ENCODE data around the gene TENM3. TPM values are rescaled to one million over a fixed set of nuclear protein-coding genes. Genes with fewer than 3 reads are reported as not detected.

Gene TENM3
- total RNA-seq, 2 experiments from 2014 or later, result not detected

DNA sequence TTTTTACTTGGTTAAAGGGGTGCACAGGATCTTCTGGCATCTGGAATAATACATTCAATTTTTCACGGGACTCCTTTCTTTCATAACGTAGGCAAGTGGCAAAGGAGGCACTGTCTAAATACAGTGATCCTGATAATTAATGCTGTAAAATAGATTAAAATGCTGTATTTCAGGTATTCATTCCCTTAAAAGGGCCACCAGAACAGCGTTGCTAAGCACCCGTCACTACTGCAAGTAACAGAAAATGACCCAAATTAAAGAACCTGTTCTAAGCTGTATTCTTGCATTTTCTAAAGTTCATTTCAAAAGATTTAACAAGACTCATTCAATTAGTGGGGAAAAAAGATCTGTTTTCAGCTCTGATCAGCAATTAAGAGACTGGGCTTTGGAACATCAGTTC lies 208.2 kb downstream of the TENM3 start:
- H3K4me1 Mint-ChIP-seq (ENCODE audit: low read depth), result peaks cover 25% of the 10 kb centered on the region
- TF ChIP-seq, protein P1, sequence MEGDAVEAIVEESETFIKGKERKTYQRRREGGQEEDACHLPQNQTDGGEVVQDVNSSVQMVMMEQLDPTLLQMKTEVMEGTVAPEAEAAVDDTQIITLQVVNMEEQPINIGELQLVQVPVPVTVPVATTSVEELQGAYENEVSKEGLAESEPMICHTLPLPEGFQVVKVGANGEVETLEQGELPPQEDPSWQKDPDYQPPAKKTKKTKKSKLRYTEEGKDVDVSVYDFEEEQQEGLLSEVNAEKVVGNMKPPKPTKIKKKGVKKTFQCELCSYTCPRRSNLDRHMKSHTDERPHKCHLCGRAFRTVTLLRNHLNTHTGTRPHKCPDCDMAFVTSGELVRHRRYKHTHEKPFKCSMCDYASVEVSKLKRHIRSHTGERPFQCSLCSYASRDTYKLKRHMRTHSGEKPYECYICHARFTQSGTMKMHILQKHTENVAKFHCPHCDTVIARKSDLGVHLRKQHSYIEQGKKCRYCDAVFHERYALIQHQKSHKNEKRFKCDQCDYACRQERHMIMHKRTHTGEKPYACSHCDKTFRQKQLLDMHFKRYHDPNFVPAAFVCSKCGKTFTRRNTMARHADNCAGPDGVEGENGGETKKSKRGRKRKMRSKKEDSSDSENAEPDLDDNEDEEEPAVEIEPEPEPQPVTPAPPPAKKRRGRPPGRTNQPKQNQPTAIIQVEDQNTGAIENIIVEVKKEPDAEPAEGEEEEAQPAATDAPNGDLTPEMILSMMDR (IDR thresholded peaks at IDR 0.05), result no peak

DNA sequence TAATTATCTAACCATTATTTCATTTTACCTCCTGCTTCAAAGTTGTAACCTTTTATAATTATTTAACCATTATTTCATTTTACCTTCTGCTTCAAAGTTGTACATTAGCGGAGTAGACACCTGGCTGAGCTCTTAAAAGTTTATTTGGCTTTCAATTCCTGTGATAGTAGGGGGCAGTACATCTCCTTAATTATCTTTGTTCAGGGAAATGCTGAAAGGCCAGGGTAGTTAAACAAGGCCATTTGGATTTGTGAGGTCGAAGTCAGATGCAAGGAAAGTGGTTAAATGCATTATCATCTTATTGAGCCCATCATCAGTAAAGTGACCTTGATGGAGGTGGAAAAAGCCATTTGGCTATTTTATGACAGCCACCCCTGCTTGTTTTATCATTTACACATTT lies 210.6 kb downstream of the TENM3 start:
- Mint-ChIP-seq H3K27me3 (peaks cover 87% of the 10 kb centered on the region), H3K9me3 (no peaks in the 10 kb centered on the region), H3K36me3 (ENCODE audit: low read depth) (no peaks in the 10 kb centered on the region), H3K27ac (no peak overlapping the region), H3K4me1 (ENCODE audit: low read depth) (peaks cover 15% of the 10 kb centered on the region), H3K4me3 (no peak overlapping the region)
- Histone ChIP-seq H3K27me3 (ENCODE audit: control insufficient read depth in 1 of 2, insufficient read depth in 2 of 2, low read length in 2 of 2) (peaks cover 8 to 41% of the 10 kb centered on the region in 2 experiments), H3K4me3 (ENCODE audit: low read length) (no peak overlapping the region), H3K4me1 (ENCODE audit: insufficient read depth, low read length) (peaks cover 5% of the 10 kb centered on the region), H3K9me3 (ENCODE audit: control insufficient read depth in 1 of 2, insufficient read depth in 1 of 2, low read length in 2 of 2) (no peaks in the 10 kb centered on the region), H3K36me3 (ENCODE audit: insufficient read depth, low read length) (no peaks in the 10 kb centered on the region), H3K27ac (ENCODE audit: low read depth in 1 of 2, low read length in 2 of 2) (no peak overlapping the region)
- ATAC-seq (ENCODE audit: poor library complexity) (no peak), DNase-seq (no peak)
- TF ChIP-seq, protein P1 (IDR thresholded peaks at IDR 0.05), result no peak
- intact Hi-C loops (cut with DNase I, micrococcal nuclease), result no loop called here
- ChIA-PET CTCF (no interaction called here), POLR2A (no interaction called here)

More for the DNA sequence above, 208.2 kb downstream of the TENM3 start:
- intact Hi-C loops (cut with DNase I, micrococcal nuclease), result no loop called here
- DNase-seq (no peak), ATAC-seq (ENCODE audit: poor library complexity) (no peak)
- no peaks in the 10 kb centered on the region for H3K36me3 ChIP-seq (ENCODE audit: insufficient read depth, low read length)
- no peaks in the 10 kb centered on the region for H3K36me3 Mint-ChIP-seq (ENCODE audit: low read depth)
- H3K4me3 Mint-ChIP-seq, result no peak overlapping the region
- no peaks in the 10 kb centered on the region for H3K9me3 Mint-ChIP-seq
- CTCF ChIA-PET, result no interaction called here
- H3K9me3 ChIP-seq (ENCODE audit: control insufficient read depth in 1 of 2, insufficient read depth in 1 of 2, low read length in 2 of 2), result no peaks in the 10 kb centered on the region
- peaks cover 5% of the 10 kb centered on the region for H3K4me1 ChIP-seq (ENCODE audit: insufficient read depth, low read length)
- H3K4me3 ChIP-seq (ENCODE audit: low read length), result no peak overlapping the region
- no peak overlapping the region for H3K27ac ChIP-seq (ENCODE audit: low read depth in 1 of 2, low read length in 2 of 2)
- POLR2A ChIA-PET, result no interaction called here
- H3K27ac Mint-ChIP-seq, result no peak overlapping the region
- peaks cover 87% of the 10 kb centered on the region for H3K27me3 Mint-ChIP-seq
- peaks cover 17 to 60% of the 10 kb centered on the region in 2 experiments for H3K27me3 ChIP-seq (ENCODE audit: control insufficient read depth in 1 of 2, insufficient read depth in 2 of 2, low read length in 2 of 2)

DNA sequence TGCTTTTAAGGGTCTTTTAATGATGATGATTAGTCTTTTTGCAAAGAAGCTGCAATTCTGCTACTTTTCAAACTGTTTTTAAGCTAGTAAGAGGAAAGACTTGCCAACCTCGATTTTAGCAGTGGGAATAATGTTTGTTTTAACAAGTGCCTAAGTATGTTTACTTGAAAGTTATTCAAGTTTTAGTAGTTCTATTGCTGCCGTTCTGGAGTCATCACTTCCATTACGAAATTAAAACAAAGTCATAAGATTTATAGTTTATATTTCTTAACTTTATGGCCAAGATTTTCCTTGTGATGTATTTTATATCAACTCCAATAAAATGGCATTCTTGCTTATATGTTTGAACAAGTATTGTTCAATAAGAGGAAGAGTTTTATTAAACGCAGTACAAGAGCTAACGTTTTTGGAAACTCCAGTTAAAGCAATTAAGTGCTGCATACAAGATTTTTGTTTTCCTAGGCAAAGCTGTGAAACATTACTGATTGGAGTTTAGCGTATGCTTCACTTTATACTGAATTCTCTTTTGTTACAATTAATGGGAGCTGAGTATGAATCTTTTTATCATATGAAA lies 211.3 kb downstream of the TENM3 start:
- H3K9me3 ChIP-seq (ENCODE audit: control insufficient read depth in 1 of 2, insufficient read depth in 1 of 2, low read length in 2 of 2), result no peaks in the 10 kb centered on the region
- DNase-seq (no peak), ATAC-seq (ENCODE audit: poor library complexity) (no peak)
- H3K27me3 ChIP-seq (ENCODE audit: control insufficient read depth in 1 of 2, insufficient read depth in 2 of 2, low read length in 2 of 2), result peaks cover 5 to 37% of the 10 kb centered on the region in 2 experiments
- H3K4me3 ChIP-seq (ENCODE audit: low read length), result no peak overlapping the region
- intact Hi-C loops (cut with DNase I, micrococcal nuclease), result no loop called here
- Mint-ChIP-seq H3K36me3 (ENCODE audit: low read depth) (no peaks in the 10 kb centered on the region), H3K27ac (no peak overlapping the region), H3K27me3 (peaks cover 86% of the 10 kb centered on the region), H3K4me3 (no peak overlapping the region), H3K9me3 (no peaks in the 10 kb centered on the region), H3K4me1 (ENCODE audit: low read depth) (peaks cover 11% of the 10 kb centered on the region)
- no peaks in the 10 kb centered on the region for H3K4me1 ChIP-seq (ENCODE audit: insufficient read depth, low read length)
- H3K27ac ChIP-seq (ENCODE audit: low read depth in 1 of 2, low read length in 2 of 2), result no peak overlapping the region
- TF ChIP-seq, protein P1 (IDR thresholded peaks at IDR 0.05), result no peak
- no peaks in the 10 kb centered on the region for H3K36me3 ChIP-seq (ENCODE audit: insufficient read depth, low read length)
- ChIA-PET POLR2A (no interaction called here), CTCF (no interaction called here)
